H9 (cell line): Measurements from ENCODE around the gene ELAVL1. TPM values are rescaled to one million over a fixed set of nuclear protein-coding genes. Genes with fewer than 3 reads are reported as not detected.

ENCODE experiments used
- DNase-seq: peaks from one replicate; pipeline ENCODE4 v3.0.0-alpha.2; 2017
- H2AFZ ChIP-seq: one replicate; pipeline ENCODE4 v1.6.1; 2013; ENCODE audit warnings: mild to moderate bottlenecking, low read length, control low read depth, moderate library complexity
- H2AK5ac ChIP-seq: 2 replicates; pipeline ENCODE4 v1.6.1; 2013; ENCODE audit warnings: low read length, control low read depth, mixed read lengths; ENCODE audit not compliant: insufficient read length
- H2BK120ac ChIP-seq: one replicate; pipeline ENCODE4 v1.6.1; 2013; ENCODE audit warnings: low read depth, mild to moderate bottlenecking, low read length, control low read depth, inconsistent platforms; ENCODE audit not compliant: poor library complexity, severe bottlenecking
- H2BK12ac ChIP-seq: 2 replicates; pipeline ENCODE4 v1.6.1; 2013; ENCODE audit warnings: low read length, control low read depth, mixed read lengths, low read depth; ENCODE audit not compliant: insufficient read length
- H2BK15ac ChIP-seq: 2 replicates; pipeline ENCODE4 v1.6.1; 2013; ENCODE audit warnings: low read depth, low read length, control low read depth
- H2BK20ac ChIP-seq: one replicate; pipeline ENCODE4 v1.6.1; 2013; ENCODE audit warnings: low read depth, mild to moderate bottlenecking, low read length, control low read depth, inconsistent platforms; ENCODE audit not compliant: poor library complexity, severe bottlenecking
- H2BK5ac ChIP-seq: 2 replicates; pipeline ENCODE4 v1.6.1; 2013; ENCODE audit warnings: low read length, control low read depth, mixed read lengths; ENCODE audit not compliant: insufficient read length
- H3K14ac ChIP-seq: 2 replicates; pipeline ENCODE4 v1.6.1; 2013; ENCODE audit warnings: low read length, control low read depth; ENCODE audit not compliant: insufficient read depth
- H3K18ac ChIP-seq: 2 replicates; pipeline ENCODE4 v1.6.1; 2013; ENCODE audit warnings: low read depth, mild to moderate bottlenecking, mixed read lengths, low read length, control low read depth; ENCODE audit not compliant: insufficient read length
- H3K23ac ChIP-seq: 2 replicates; pipeline ENCODE4 v1.6.1; 2013; ENCODE audit warnings: low read length, control low read depth, mixed read lengths, low read depth; ENCODE audit not compliant: insufficient read length
- H3K23me2 ChIP-seq: 2 replicates; pipeline ENCODE4 v1.6.1; 2013; ENCODE audit warnings: low read depth, mild to moderate bottlenecking, mixed read lengths, low read length, control low read depth; ENCODE audit not compliant: insufficient read length, poor library complexity, severe bottlenecking
- H3K27ac ChIP-seq: 2 replicates; pipeline ENCODE4 v1.5.1; 2013; ENCODE audit warnings: low read length, control low read depth, mixed read lengths, low read depth; ENCODE audit not compliant: insufficient read length
- H3K27me3 ChIP-seq: 2 replicates; pipeline ENCODE4 v1.6.1; 2013; ENCODE audit warnings: low read length, control low read depth, inconsistent platforms; ENCODE audit not compliant: insufficient read depth
- H3K4ac ChIP-seq: 2 replicates; pipeline ENCODE4 v1.6.1; 2013; ENCODE audit warnings: low read depth, mild to moderate bottlenecking, control low read depth, inconsistent platforms, low read length, moderate library complexity
- H3K4me1 ChIP-seq: 2 replicates; pipeline ENCODE4 v1.6.1; 2013; ENCODE audit warnings: low read length, control low read depth, inconsistent platforms; ENCODE audit not compliant: insufficient read depth
- H3K4me2 ChIP-seq: 2 replicates; pipeline ENCODE4 v1.6.1; 2013; ENCODE audit warnings: low read length, control low read depth, mixed read lengths; ENCODE audit not compliant: insufficient read length, insufficient read depth
- H3K56ac ChIP-seq: 2 replicates; pipeline ENCODE4 v1.6.1; 2013; ENCODE audit warnings: low read depth, mild to moderate bottlenecking, mixed read lengths, low read length, control low read depth; ENCODE audit not compliant: insufficient read length
- H3K79me1 ChIP-seq: 2 replicates; pipeline ENCODE4 v1.6.1; 2013; ENCODE audit warnings: low read depth, mild to moderate bottlenecking, moderate library complexity, low read length, control low read depth, inconsistent platforms; ENCODE audit not compliant: insufficient read depth, poor library complexity, severe bottlenecking
- H3K79me2 ChIP-seq: 2 replicates; pipeline ENCODE4 v1.6.1; 2013; ENCODE audit warnings: low read length, control low read depth, inconsistent platforms; ENCODE audit not compliant: insufficient read depth
- H3K9ac ChIP-seq: 2 replicates; pipeline ENCODE4 v1.6.1; 2013; ENCODE audit warnings: low read length, control low read depth, mixed read lengths; ENCODE audit not compliant: insufficient read length; ENCODE audit errors: extremely low read depth
- H3K9me3 ChIP-seq: one replicate; pipeline ENCODE4 v1.6.1; 2013; ENCODE audit warnings: low read depth, low read length, inconsistent platforms; ENCODE audit not compliant: control insufficient read depth
- H3T11ph ChIP-seq: one replicate; pipeline ENCODE4 v1.6.1; 2013; ENCODE audit warnings: mild to moderate bottlenecking, low read length, control low read depth, inconsistent platforms
- H4K20me1 ChIP-seq: one replicate; pipeline ENCODE4 v1.6.1; 2013; ENCODE audit not compliant: control insufficient read depth, insufficient read length, insufficient read depth
- H4K5ac ChIP-seq: 2 replicates; pipeline ENCODE4 v1.6.1; 2013; ENCODE audit warnings: low read depth, mild to moderate bottlenecking, mixed read lengths, low read length, control low read depth; ENCODE audit not compliant: insufficient read length
- H4K8ac ChIP-seq: replicated peaks from 2 replicates; pipeline ENCODE4 v1.6.1; 2013; ENCODE audit warnings: low read length, control low read depth, mixed read lengths, low read depth; ENCODE audit not compliant: insufficient read length
- H4K91ac ChIP-seq: 2 replicates; pipeline ENCODE4 v1.6.1; 2013; ENCODE audit warnings: low read depth, mild to moderate bottlenecking, moderate library complexity, mixed read lengths, low read length, control low read depth; ENCODE audit not compliant: insufficient read length
- H3K27ac Mint-ChIP-seq, 3 experiments: 2 replicates in 2 of 3; 3 replicates in 1 of 3; pipeline ENCODE4 v1.8.0; 2020 to 2021; ENCODE audit warnings: mixed read lengths in 3 of 3, mild to moderate bottlenecking in 1 of 3, moderate library complexity in 1 of 3
- H3K27me3 Mint-ChIP-seq: 2 replicates; pipeline ENCODE4 v1.8.0; 2021; ENCODE audit warnings: low read depth, mild to moderate bottlenecking, moderate library complexity, mixed read lengths
- H3K36me3 Mint-ChIP-seq, 3 experiments: 2 replicates in 2 of 3; 3 replicates in 1 of 3; pipeline ENCODE4 v1.8.0; 2020 to 2021; ENCODE audit warnings: low read depth in 3 of 3, mixed read lengths in 3 of 3; ENCODE audit not compliant: insufficient read depth in 1 of 3
- H3K4me1 Mint-ChIP-seq, 2 experiments: 2 replicates each; pipeline ENCODE4 v1.8.0; 2020; ENCODE audit warnings: mixed read lengths in 2 of 2
- H3K4me3 Mint-ChIP-seq, 2 experiments: 2 replicates in 1 of 2; 3 replicates in 1 of 2; pipeline ENCODE4 v1.8.0; 2020 to 2021; ENCODE audit warnings: mild to moderate bottlenecking in 2 of 2, mixed read lengths in 2 of 2, moderate library complexity in 1 of 2
- H3K9me3 Mint-ChIP-seq, 2 experiments: 2 replicates in 1 of 2; 3 replicates in 1 of 2; pipeline ENCODE4 v1.8.0; 2020; ENCODE audit warnings: mild to moderate bottlenecking in 2 of 2, mixed read lengths in 2 of 2, moderate library complexity in 1 of 2
- CTCF ChIP-seq: fragments of 200-600 bp; sonication (generic); conservative IDR thresholded peaks from 3 replicates; pipeline ENCODE4 v1.8.0; 2021; ENCODE audit warnings: antibody characterized with exemption, mild to moderate bottlenecking
- WGBS: extraction: QIAGEN DNeasy Blood & Tissue Kit; methylation state at CpG from one replicate; pipeline ENCODE4 v1.1.7; 2013; ENCODE audit warnings: missing lambda C conversion rate, low lambda C conversion rate, mixed read lengths; ENCODE audit not compliant: insufficient read length; ENCODE audit errors: extremely low coverage; 5-methylcytosine and 5-hydroxymethylcytosine counted together
- total RNA-seq: library from RNA; stranded (reverse); gene quantifications from 2 replicates; pipeline ENCODE4 v1.2.1, GENCODE V29; 2021

ELAVL1 gene
- total RNA-seq, 1 experiment from 2014 or later, result 149 TPM

- Histone ChIP-seq H3K79me2 (peaks cover 38% of the 10 kb centered on the region), H2BK12ac (no peak overlapping the region), H3K27ac (no peak overlapping the region), H3K4me2 (peak overlapping the region; percentile 68), H3T11ph (no peak overlapping the region), H3K9me3 (no peaks in the 10 kb centered on the region), H3K23ac (no peak overlapping the region), H3K4ac (no peak overlapping the region), H3K23me2 (peaks cover 17% of the 10 kb centered on the region), H2BK20ac (no peak overlapping the region), H3K14ac (no peak overlapping the region), H2AK5ac (no peak overlapping the region), H3K27me3 (no peaks in the 10 kb centered on the region), H4K8ac (no peak overlapping the region), H2AFZ (no peak overlapping the region), H2BK15ac (no peak overlapping the region), H2BK120ac (no peak overlapping the region), H3K18ac (no peak overlapping the region), H2BK5ac (no peak overlapping the region), H3K79me1 (no peaks in the 10 kb centered on the region), H4K5ac (no peak overlapping the region), H3K4me1 (peaks cover 8% of the 10 kb centered on the region; the same call in 1 of the 2 replicates), H4K20me1 (peaks cover 4% of the 10 kb centered on the region), H3K56ac (no peak overlapping the region), H3K9ac (peak overlapping the region; percentile 41), H4K91ac (no peak overlapping the region)
- peak overlapping the region; percentile 72 to 97 (median 82); a peak in 6 of 7 replicates for H3K27ac Mint-ChIP-seq
- TF ChIP-seq CTCF, result no peak
- peaks cover 28 to 35% of the 10 kb centered on the region in 2 experiments for H3K4me1 Mint-ChIP-seq
- no peaks in the 10 kb centered on the region for H3K27me3 Mint-ChIP-seq
- peaks cover 16 to 23% (median 20%) of the 10 kb centered on the region in 3 experiments for H3K36me3 Mint-ChIP-seq
- no CpG with 5 or more reads among the region's 74 CpGs for WGBS
- H3K4me3 Mint-ChIP-seq, result peak overlapping the region; percentile 98 to 99
- DNase-seq, result no peak
- no peaks in the 10 kb centered on the region for H3K9me3 Mint-ChIP-seq
Observed at GRCh38 chr19:8004723-8005513, 523 bp downstream of the ELAVL1 start.
